Hypothalamus (tissue), 51 donors: ENCODE measurements around the gene HTT.

Experiments used
- DNase-seq, 51 donors: peaks; one replicate each; lab custom pipeline; 2025; lab: John Stamatoyannopoulos, UW

Gene HTT

DNA sequence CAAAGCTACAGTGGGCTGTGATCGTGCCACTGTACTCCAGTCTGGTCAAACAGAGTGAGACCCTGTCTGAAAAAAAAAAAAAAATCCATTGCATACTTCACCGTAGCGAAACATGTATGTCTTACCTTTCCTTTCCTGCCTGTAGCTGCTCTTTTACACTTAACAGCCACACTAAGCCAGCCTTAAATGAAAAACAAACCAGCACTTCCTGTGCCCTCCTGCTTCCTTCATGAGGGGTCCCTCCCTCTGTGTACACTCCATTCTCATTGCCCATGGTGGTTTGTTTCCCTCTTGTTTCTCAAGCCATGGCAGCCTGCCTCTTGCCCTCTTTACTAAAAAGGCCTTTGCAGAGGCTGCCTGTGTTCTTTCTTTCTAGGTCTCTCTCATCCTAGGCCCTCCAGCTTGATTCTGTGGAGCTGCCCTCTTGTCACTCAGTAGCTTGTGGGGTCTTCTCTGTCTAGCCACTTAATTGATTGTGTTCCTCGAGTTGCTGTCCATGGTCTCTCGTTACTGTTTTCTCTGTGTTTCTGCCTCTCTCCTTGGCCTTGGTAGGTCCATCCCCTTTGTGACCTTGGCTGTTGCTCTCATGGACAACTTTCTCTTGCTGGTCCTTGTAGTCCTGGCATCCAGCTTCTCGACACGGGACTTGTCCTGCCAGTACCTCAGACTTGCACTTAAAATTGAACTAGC lies 122.3 kb downstream of the HTT start:
- no peak for DNase-seq

DNA sequence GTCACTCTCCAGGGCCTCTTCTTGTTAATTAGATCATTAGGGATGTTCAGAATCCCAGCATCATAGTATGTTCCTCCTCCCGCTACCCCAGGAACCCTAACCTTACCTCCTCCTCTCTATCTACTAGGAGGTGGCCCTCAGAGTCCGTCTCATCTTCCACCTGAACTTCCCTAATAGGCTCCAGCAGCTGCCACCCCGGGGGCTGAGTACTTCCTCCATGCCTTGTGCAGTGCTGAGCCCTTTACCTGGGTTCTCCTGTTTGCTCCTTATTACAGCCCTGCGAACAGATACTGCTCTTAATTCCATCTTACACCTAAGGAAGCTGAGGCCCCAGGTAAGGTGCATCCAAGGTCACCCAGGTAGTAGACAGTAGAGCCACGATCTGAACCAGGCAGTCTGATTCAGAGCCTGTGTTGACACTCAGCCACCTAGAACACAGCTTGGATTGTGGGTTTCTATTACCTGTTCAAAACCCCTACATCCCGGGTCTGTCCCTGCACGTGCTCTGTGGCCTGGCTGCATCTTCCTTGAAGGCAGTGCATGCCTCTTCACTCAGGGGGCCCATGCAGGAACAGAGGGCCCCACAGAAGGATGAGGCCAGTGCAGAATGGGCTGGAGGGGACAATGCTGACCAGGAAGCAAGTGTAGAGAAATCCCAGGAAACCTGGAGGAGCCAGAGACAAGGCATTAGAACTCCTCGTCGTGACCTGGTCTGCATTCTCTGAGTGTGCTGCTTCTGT lies 123.1 kb downstream of the HTT start:
- DNase-seq: no peak

DNA sequence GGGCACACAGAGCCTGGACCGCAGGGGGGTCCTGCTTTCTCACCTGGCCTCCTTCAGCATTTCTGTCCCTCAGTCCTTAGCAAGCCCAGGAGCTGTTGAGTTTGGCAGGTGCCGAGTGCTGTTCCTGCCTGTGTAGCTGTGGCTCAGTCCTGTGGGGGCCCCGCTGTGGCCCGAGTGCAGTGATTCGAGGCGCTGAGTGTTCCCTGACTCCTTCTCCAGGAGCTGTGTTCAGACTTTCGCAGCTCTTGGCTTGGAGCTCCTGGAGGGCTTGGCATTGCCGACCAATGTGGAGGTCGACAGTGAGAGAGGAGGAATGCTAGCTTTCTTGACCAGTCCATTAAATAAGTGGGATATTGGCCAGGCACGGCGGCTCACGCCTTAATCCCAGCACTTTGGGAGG lies 124.4 kb downstream of the HTT start:
- no peak for DNase-seq

DNA sequence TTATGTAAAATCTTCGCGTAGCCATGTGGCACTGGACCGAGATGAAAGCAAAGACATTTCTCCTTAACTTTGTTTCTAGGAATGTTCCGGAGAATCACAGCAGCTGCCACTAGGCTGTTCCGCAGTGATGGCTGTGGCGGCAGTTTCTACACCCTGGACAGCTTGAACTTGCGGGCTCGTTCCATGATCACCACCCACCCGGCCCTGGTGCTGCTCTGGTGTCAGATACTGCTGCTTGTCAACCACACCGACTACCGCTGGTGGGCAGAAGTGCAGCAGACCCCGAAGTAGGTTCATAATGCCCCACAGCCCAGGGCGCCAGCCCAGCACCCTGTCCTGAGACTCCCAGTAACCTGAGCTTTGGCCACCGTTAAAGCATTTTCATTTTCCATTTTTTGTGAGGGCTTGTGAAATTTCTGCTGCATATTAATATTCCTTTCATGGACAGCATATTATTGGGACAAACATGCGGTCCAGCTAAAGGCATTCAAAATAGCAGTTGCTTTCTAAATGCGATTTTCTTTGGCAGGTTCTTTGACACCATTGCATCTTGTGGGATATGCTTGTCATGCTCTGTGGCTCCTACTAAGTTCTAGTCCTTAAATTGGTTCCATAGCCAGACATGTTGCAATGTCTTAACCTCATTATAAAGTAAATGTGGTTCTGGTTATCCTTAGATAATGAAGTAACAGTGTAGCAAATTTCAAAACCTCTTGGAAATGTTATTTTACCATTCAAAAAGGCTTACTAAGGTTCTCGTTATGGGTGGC lies 125.4 kb downstream of the HTT start:
- DNase-seq: no peak

DNA sequence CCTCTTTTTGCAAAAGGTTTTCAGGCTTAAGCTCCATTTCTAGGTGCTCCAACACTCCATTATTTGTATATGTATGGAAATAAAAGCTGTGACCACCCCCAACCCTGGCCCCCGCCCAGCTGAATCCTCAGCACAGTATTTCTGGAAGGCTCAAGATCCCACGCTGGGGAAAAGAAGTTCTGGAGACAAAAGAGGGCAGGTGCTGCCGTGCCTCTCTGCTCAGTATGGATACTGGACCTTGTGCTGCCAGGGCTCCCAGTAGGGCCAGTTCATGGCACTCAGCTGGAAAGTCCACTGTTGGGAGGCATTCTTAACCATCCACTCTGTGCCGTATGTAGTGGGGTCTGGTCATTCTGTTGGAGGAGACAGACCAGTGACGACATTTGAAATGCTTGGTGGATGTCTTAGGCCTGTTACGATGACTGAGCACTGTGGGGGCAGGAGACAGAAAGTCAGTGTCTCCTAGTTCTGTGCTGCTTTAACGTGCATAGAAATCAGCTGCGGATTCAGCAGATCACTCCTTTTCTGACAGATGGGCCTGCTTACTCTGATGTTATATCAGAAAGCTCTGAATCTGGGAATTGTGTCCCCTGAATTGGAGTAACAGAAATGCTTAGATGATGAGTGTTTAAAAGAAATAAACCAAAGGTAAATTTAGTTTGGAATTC lies 126.1 kb downstream of the HTT start:
- no peak for DNase-seq

DNA sequence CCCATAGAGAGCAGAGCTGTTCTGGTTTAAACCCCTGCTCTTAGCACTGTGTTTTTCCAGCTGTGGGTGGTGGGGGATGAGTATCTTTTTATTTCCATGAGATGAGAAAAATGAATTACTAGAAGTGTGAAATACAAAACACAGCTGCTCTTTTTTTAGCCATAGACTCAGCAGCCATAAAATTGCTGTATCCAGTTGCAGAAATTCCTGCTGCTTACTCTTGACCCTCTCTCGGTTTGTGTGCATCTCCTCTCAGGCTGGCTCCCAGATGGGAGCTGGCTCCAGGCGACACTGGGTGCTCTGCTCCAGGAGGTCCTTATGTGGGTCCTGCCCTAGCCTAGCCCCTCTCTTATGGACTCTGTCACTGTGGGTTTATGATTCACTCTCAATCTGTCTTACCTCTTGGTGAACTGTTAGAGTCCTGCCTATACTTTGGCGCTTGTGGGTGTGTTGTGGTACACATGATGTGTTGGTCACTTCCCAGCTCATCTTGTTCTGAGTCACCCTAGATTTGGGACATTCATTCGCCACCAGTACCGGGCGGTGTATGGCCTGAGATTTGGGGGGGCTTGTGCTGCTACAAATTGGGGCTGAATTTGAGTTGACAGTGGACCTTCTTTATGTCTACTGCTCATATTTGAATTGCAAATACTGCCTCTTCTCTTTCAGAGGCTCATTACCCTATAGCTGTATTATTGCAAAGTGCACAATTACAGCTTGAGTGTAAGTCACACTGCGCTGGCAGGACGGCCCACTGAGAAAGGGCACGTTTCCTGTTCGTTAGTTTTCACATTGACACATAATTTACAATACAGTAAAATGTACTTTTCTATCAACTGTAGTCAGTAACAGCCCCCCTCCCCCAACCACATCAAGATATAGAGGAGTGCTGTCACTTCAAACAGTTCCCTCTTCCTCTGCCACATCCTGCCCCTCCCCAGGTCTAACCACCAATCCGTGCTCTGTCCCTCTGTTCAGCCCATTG lies 127.5 kb downstream of the HTT start:
- DNase-seq: peak in 1 of 51 donors; percentile 38

DNA sequence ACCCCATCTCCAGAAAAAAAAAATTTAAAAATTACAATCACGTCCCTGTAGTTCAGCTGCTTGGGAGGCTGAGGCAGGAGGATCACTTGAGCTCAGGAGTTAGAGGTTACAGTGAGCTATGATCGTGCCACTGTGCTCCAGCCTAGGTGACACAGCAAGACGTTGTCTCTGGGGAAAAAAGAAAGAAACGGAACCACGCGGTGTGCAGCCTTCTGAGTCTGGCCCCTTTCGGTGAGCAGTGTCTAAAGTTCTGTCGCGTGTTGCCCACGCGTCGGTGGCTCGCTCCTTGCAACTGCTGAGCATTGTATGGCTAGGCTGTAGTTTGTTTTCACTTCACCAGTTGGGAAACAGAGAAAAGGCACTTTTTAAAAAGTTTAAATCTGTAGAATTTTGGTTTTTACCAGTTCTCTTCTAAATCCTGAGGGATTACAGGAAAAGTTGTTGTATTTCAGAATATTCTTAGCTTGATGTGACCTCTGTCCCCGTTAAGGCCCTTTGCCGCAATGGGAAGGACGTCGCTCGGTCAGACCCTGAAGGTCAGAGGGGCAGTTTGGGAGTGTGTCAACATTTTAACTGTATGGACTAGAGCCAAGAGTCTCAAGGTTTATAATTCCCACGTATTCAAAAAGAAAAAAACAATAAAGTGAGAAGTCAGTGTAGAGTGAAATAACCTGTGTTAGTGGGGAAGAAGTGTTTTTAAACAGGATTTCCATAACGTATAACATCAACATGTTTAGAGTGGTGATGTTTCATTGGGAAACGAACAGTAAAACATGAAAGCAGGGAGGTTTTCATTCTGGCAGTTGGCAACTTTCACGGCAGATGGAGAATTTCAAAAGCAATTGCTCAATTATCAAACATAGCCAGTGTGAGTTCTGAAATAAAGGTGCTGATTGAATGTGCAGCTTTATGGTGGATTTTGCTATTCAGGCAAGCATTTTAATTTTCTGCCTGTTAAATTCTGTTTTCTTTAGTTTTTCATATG lies 128.6 kb downstream of the HTT start:
- DNase-seq: no peak

DNA sequence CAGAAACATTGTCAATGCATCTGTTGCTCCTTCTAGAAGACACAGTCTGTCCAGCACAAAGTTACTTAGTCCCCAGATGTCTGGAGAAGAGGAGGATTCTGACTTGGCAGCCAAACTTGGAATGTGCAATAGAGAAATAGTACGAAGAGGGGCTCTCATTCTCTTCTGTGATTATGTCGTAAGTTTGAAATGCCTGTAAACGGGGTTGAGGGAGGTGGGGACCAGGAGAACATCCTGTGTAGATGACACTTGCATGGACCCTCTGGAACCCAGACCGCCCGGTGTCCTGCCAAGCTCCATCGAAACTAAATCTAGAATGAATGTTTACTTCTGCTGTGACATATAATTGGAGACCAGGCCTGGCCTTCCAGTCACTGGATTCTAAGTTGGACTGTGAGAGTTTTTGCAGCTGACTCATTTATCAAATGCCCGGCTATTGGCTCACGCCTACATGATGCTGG lies 129.5 kb downstream of the HTT start:
- no peak for DNase-seq

DNA sequence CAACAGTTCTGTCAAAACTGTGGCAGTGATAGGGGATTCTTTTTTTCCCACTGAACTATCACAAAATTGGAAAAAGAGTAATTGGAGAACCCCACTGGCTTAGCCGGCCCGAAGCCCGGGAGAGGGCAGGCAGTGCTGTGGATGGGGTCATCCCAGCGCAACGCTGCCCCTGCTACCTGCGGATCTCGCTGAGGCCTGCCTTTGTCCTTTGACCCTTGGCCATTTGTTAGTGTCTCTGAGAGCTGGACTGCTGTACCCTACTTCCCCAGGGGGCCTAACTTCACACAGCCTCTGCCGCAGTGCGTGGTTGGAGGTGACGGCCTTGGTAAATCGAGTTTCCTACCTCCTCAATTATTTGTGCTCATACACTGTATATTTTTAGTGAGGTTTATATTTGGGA lies 131.5 kb downstream of the HTT start:
- DNase-seq: no peak

DNA sequence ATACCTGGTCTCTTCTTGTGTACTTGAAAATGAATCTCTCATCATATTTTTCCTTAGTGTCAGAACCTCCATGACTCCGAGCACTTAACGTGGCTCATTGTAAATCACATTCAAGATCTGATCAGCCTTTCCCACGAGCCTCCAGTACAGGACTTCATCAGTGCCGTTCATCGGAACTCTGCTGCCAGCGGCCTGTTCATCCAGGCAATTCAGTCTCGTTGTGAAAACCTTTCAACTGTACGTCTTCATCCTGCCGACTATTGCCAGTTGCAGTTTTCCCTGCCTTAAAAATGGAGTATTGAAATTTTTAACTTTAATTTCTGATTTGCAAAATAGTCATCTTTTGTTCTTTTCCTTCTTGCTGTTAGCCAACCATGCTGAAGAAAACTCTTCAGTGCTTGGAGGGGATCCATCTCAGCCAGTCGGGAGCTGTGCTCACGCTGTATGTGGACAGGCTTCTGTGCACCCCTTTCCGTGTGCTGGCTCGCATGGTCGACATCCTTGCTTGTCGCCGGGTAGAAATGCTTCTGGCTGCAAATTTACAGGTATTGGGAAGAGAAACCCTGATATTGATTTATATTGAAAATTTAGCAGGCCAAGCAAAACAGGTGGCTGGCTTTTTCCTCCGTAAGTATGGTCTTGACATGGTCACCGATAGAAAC lies 132.1 kb downstream of the HTT start:
- no peak for DNase-seq

DNA sequence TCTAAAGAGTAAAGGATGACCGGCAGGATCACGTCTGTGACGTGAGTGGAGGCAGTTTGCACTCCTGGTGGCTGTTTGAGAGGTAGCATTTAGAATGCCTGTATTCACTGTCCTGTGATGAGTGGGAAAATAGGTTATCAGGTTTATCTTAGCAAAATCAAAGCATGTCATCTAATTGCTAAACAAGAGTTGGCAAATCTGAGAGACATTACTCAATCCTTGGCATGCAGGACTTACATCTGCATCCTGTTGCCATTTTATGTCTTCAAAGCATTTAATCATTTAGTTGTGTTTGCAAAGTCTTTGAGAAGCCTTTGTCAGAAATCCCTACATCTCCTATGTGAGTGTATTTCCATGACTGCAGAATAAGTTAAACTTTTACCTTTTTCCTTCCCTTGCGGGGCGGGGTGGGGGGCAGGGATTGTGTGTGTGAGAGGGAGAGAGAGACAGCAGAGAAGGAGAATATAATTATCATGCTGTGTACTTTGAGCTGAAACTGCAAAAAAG lies 133.1 kb downstream of the HTT start:
- DNase-seq: no peak

DNA sequence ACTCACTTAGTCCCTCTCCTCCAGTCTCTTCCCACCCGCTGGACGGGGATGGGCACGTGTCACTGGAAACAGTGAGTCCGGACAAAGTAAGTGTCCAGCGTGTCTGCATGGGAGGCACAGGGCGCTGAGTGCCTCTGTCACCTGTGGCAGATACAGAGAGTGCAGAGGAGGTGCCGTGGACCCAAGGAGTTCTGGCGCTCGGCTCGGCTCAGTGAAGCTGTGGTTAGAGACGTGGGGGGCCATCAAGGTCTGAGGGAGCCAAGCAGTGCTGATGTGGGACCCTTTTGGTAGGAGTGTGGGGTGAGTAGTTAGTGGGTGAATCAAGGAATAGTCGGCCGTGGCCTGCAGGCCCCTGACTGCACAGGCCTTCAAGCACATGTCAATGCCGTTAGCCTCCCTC lies 134.3 kb downstream of the HTT start:
- DNase-seq: no peak

DNA sequence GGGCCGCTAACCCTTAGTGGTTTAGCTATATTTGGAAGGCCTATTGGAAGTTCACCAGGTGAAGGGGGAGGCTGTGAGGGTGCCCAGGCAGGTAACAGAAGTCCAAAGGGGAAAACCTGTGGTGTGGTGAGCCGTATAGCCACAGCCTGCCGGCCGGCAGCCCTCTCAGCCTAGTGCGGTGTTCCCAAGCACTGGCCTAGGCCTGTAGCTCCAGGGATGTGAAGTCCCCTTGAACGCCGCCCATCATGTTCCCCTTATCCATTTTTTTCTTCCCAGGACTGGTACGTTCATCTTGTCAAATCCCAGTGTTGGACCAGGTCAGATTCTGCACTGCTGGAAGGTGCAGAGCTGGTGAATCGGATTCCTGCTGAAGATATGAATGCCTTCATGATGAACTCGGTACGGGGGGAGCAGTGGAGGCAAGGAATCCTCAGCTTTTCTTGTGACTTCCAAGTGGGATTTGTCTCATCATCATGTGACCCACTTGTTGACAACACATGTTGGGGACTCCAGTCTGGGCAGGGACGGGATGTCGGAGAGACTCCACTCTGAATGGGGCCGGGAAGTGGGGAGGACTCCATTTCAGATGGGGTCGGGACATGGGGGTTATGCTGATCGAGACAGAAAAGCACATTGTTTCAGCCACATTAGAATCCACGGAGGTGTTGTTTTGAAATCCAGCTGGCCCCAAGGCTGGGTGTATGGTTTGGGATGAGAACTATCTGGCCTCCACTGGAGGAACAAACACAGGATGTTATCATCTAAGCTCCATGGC lies 135.3 kb downstream of the HTT start:
- no peak for DNase-seq

DNA sequence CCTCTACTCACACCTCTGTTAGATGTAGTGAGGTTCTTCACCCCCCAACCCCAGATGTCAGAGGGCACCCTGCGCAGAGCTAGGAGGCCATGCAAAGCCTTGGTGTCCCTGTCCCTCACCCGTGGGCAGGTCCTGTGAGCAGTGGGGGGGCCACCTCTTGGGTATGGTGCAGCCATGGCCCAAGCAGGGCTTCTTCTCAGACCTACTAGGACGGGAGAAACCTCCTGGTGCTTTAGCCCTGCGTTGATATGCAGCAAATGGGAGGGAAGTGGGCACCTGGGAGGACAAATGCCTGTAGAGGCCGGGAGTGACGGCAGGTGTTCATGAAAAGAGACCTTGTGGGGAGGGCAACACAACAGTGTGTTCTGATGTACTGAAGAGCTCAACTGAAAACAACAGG lies 136.0 kb downstream of the HTT start:
- DNase-seq: no peak

DNA sequence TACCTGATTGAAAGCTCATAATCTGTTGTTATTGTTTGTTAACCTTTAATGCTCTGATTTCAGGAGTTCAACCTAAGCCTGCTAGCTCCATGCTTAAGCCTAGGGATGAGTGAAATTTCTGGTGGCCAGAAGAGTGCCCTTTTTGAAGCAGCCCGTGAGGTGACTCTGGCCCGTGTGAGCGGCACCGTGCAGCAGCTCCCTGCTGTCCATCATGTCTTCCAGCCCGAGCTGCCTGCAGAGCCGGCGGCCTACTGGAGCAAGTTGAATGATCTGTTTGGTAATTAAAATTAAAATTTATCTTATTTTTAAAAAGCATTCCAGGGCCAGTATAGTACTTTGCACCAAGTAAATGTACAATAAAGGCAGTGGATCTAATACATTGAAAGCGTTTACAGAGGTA lies 137.4 kb downstream of the HTT start:
- DNase-seq: no peak

DNA sequence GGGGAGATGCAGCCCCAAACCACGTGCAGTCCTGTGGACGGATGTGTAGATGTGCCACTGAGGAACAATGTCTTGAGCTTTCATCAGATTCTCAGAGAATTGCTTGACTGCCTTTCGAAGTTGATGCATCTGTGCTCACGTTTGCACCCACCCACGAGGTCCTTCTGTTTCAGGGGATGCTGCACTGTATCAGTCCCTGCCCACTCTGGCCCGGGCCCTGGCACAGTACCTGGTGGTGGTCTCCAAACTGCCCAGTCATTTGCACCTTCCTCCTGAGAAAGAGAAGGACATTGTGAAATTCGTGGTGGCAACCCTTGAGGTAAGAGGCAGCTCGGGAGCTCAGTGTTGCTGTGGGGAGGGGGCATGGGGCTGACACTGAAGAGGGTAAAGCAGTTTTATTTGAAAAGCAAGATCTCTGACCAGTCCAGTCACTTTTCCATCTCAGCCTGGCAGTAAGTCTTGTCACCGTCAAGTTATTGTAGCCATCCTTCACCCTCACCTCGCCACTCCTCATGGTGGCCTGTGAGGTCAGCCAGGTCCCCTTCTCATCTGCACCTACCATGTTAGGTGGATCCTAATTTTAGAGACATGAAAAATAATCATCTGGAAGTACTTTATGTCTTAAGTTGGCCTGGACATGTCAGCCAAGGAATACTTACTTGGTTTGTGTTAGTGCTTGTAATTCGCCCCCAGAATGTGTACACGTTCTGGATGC lies 138.1 kb downstream of the HTT start:
- no peak for DNase-seq

DNA sequence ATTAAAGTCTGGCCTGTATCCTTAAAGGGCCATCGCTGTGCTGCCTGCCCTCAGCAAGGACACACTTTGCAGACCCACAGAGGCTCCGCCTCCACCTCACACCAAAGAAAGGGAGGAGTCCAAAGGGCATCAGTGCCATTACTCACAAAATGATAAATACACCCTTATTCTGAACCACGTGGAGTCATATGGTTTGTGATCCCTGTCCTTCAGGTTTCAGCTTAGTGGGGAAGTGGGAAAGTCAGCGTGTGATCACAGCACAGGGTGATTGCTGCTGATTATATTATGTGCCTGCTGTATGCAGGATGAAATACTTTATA lies 138.6 kb downstream of the HTT start:
- DNase-seq: no peak
